NCI-H2029 treated with DMSO at 0.1 percent for 48 hours (cell line): ENCODE data around the gene VAPB.

Experiments
- DNase-seq: peaks from one replicate; lab custom pipeline; 2025; lab: John Stamatoyannopoulos, UW

VAPB gene

GRCh38 chr20:58483051-58483450 lies 94.0 kb downstream of the VAPB start:
- DNase-seq, result no peak

- no peak for DNase-seq
Measured at GRCh38 chr20:58483470-58483869, 94.4 kb downstream of the VAPB start.

- no peak for DNase-seq
Measured at GRCh38 chr20:58485393-58485792, 96.4 kb downstream of the VAPB start.

- DNase-seq, result no peak
Measured at GRCh38 chr20:58486207-58486606, 97.2 kb downstream of the VAPB start.

- DNase-seq, result no peak
Measured at GRCh38 chr20:58492074-58492718, 103.2 kb downstream of the VAPB start.

- no peak for DNase-seq
Measured at GRCh38 chr20:58492795-58493524, 103.9 kb downstream of the VAPB start.

GRCh38 chr20:58494923-58495622 lies 106.0 kb downstream of the VAPB start:
- DNase-seq, result no peak

- no peak for DNase-seq
Measured at GRCh38 chr20:58495623-58496428, 106.8 kb downstream of the VAPB start.

GRCh38 chr20:58496429-58496769 lies 107.4 kb downstream of the VAPB start:
- no peak for DNase-seq

- DNase-seq, result no peak
Measured at GRCh38 chr20:58497076-58497641, 108.1 kb downstream of the VAPB start.

GRCh38 chr20:58497724-58498469 lies 108.9 kb downstream of the VAPB start:
- DNase-seq, result no peak

- DNase-seq, result no peak
Measured at GRCh38 chr20:58498470-58499068, 109.5 kb downstream of the VAPB start.

GRCh38 chr20:58500256-58500655 lies 111.2 kb downstream of the VAPB start:
- no peak for DNase-seq
